ENCODE data around the gene SMARCC2. TPM values are rescaled to one million over a fixed set of nuclear protein-coding genes. Genes with fewer than 3 reads are reported as not detected.
A peak's percentile ranks its signal among the peaks of the same experiment; 100 is the strongest.

SMARCC2 gene
- total and polyA plus RNA-seq, 2 of the 13 experiments (the other 11 are each of a cell fraction or from before 2014, with no cell fraction given) = 21.3 to 24.1 TPM

- no peak for TF ChIP-seq MTF1 (CRISPR knock-in tag; IDR thresholded peaks at IDR 0.05)
- TF ChIP-seq RBM39 (IDR thresholded peaks at IDR 0.05; ENCODE audit: low read depth, low read length, poor library complexity, severe bottlenecking) = peak; percentile 31
- no peak for TF ChIP-seq NPAS2 (CRISPR knock-in tag; IDR thresholded peaks at IDR 0.05; ENCODE audit: borderline replicate concordance)
- TF ChIP-seq MYNN (CRISPR knock-in tag; IDR thresholded peaks at IDR 0.05; ENCODE audit: low read depth) = peak; percentile 81; the same call in 1 of the 2 replicates
- 0 out of 2 replicates have a peak, but pooled peaks have one; percentile 47 for TF ChIP-seq ZNF24 (IDR thresholded peaks at IDR 0.05)
- peak; percentile 61; the same call in 1 of the 2 replicates for TF ChIP-seq ZNF609 (CRISPR knock-in tag; IDR thresholded peaks at IDR 0.05; ENCODE audit: borderline replicate concordance)
- peak; percentile 78 for TF ChIP-seq NFIC (IDR thresholded peaks at IDR 0.05; ENCODE audit: low read length)
- TF ChIP-seq ZNF83 (CRISPR knock-in tag; IDR thresholded peaks at IDR 0.05; ENCODE audit: borderline replicate concordance) = no peak
- no peak for TF ChIP-seq TRIM22 (IDR thresholded peaks at IDR 0.05)
- TF ChIP-seq KLF9 (CRISPR knock-in tag; IDR thresholded peaks at IDR 0.05; ENCODE audit: low read depth) = no peak; the same call in 1 of the 2 replicates
- peak; percentile 69; the same call in 1 of the 2 replicates for TF ChIP-seq RFXANK (CRISPR knock-in tag; IDR thresholded peaks at IDR 0.05)
- no peak for TF ChIP-seq THAP7 (CRISPR knock-in tag; IDR thresholded peaks at IDR 0.05)
- peak; percentile 92; the same call in 1 of the 2 replicates for TF ChIP-seq ZNF251 (CRISPR knock-in tag; IDR thresholded peaks at IDR 0.05)
- TF ChIP-seq ZNF569 (CRISPR knock-in tag; IDR thresholded peaks at IDR 0.05; ENCODE audit: borderline replicate concordance) = no peak
- TF ChIP-seq SPEN (CRISPR knock-in tag; IDR thresholded peaks at IDR 0.05; ENCODE audit: low read depth) = peak; percentile 83; the same call in 1 of the 2 replicates
- peak; percentile 27 to 60; a peak in 2 of 4 replicates for TF ChIP-seq HMGXB4 (CRISPR knock-in tag; IDR thresholded peaks at IDR 0.05; ENCODE audit: borderline replicate concordance in 1 of 2, low read depth in 1 of 2)
- no peak for TF ChIP-seq ZNF354B (CRISPR knock-in tag; IDR thresholded peaks at IDR 0.05)
- TF ChIP-seq MAFK (conservative IDR thresholded peaks at IDR 0.05 in 1 of 2, IDR thresholded peaks at IDR 0.05 in 1 of 2; ENCODE audit: low read length in 2 of 2) = no peak
- peak; percentile 89 for TF ChIP-seq YEATS4 (CRISPR knock-in tag; IDR thresholded peaks at IDR 0.05; ENCODE audit: borderline replicate concordance)
These were observed 72.8 kb downstream of the SMARCC2 start, which contains the start of gene RPL41 (continued) for GRCh38 chr12:56116267-56117081.
